AG08396 (cell line): ENCODE data around the gene SART1.
A peak's percentile ranks its signal among the peaks of the same experiment; 100 is the strongest.

Source experiments
- DNase-seq: peaks from one replicate; pipeline ENCODE4 v3.0.0; 2012; ENCODE audit warnings: low spot score, mixed read lengths

SART1 gene

GRCh38 chr11:65967329-65967934, 5.9 kb downstream of the SART1 start:
- DNase-seq, result no peak

- DNase-seq, result no peak
Measured at GRCh38 chr11:65968600-65969482, 7.3 kb downstream of the SART1 start.

- DNase-seq, result no peak
Measured at GRCh38 chr11:65972116-65972515, 10.6 kb downstream of the SART1 start.

- peak; percentile 65 for DNase-seq
Measured at GRCh38 chr11:65973439-65974110, 12.0 kb downstream of the SART1 start.

- no peak for DNase-seq
Measured at GRCh38 chr11:65975771-65976170, 14.2 kb downstream of the SART1 start.

- DNase-seq, result no peak
Measured at GRCh38 chr11:65976216-65977176, 15.0 kb downstream of the SART1 start.

GRCh38 chr11:65977621-65978390, 16.3 kb downstream of the SART1 start:
- no peak for DNase-seq

- no peak for DNase-seq
Measured at GRCh38 chr11:65978391-65979238, 17.1 kb downstream of the SART1 start.

GRCh38 chr11:65979261-65979759, 17.8 kb downstream of the SART1 start:
- no peak for DNase-seq

- DNase-seq, result no peak
Measured at GRCh38 chr11:65981101-65981740, 19.7 kb downstream of the SART1 start.

GRCh38 chr11:65981972-65982823, 20.7 kb downstream of the SART1 start:
- DNase-seq, result no peak

- no peak for DNase-seq
Measured at GRCh38 chr11:65982824-65983588, 21.5 kb downstream of the SART1 start.

GRCh38 chr11:65983589-65983987, 22.1 kb downstream of the SART1 start:
- DNase-seq, result no peak

- no peak for DNase-seq
Measured at GRCh38 chr11:65987336-65987735, 25.8 kb downstream of the SART1 start.

GRCh38 chr11:65988791-65989592, 27.5 kb downstream of the SART1 start:
- peak; percentile 89 for DNase-seq

GRCh38 chr11:65992056-65992455, 30.5 kb downstream of the SART1 start:
- no peak for DNase-seq

GRCh38 chr11:65997286-65997685, 35.8 kb downstream of the SART1 start:
- no peak for DNase-seq
